IMR-90 (cell line): Measurements from ENCODE around the gene COL4A2. TPM values are rescaled to one million over a fixed set of nuclear protein-coding genes. Genes with fewer than 3 reads are reported as not detected.

Source experiments
- ATAC-seq: fragments of 200-7000 bp; cut with Tn5 transposase; 2 replicates; pipeline ENCODE4 v1.9.1; 2020; ENCODE audit warnings: low read depth, mild to moderate bottlenecking, moderate library complexity
- BruUV-seq: library from RNA; stranded (reverse); fragments of 400-500 nt; replicated peaks from 2 replicates; lab custom pipeline; 2021; lab: Mats Ljungman, UMichigan
- CTCF ChIA-PET: fragments of 300-600 bp; formaldehyde crosslinking; extraction: SDS; loops from one replicate; lab custom pipeline; 2021; ENCODE audit warnings: antibody characterized with exemption; lab: Yijun Ruan, JAX
- POLR2A ChIA-PET: fragments of 300-600 bp; sonication (Branson Sonifier 250); formaldehyde crosslinking; loops from one replicate; lab custom pipeline; 2022; ENCODE audit warnings: antibody characterized with exemption; ENCODE audit not compliant: unreplicated experiment; lab: Charles Lee
- DNase-seq: peaks from one replicate; pipeline ENCODE4 v3.0.0; 2013
- H2AFZ ChIP-seq: replicated peaks from 2 replicates; pipeline ENCODE3; 2013; ENCODE audit warnings: low read length, mild to moderate bottlenecking; ENCODE audit not compliant: poor library complexity
- H2AK5ac ChIP-seq: 2 replicates; pipeline ENCODE4 v1.6.1; 2013; ENCODE audit warnings: low read depth, low read length, inconsistent platforms
- H2AK9ac ChIP-seq: replicated peaks from 2 replicates; pipeline ENCODE3; 2013; ENCODE audit warnings: mild to moderate bottlenecking, low read depth, low read length, moderate library complexity; ENCODE audit not compliant: poor library complexity
- H2BK120ac ChIP-seq: 2 replicates; pipeline ENCODE4 v1.6.1; 2013; ENCODE audit warnings: low read depth, low read length, inconsistent platforms
- H2BK15ac ChIP-seq: 3 replicates; pipeline ENCODE4 v1.6.1; 2013; ENCODE audit warnings: low read depth, low read length, inconsistent platforms
- H2BK20ac ChIP-seq: 2 replicates; pipeline ENCODE4 v1.6.1; 2013; ENCODE audit warnings: low read depth, mild to moderate bottlenecking, inconsistent platforms, low read length, moderate library complexity
- H2BK5ac ChIP-seq: 2 replicates; pipeline ENCODE4 v1.6.1; 2013; ENCODE audit warnings: mild to moderate bottlenecking, low read depth, low read length, inconsistent platforms; ENCODE audit not compliant: poor library complexity, severe bottlenecking
- H3K14ac ChIP-seq: replicated peaks from 2 replicates; pipeline ENCODE4 v1.6.1; 2013; ENCODE audit warnings: low read depth, low read length, inconsistent platforms
- H3K18ac ChIP-seq: 2 replicates; pipeline ENCODE4 v1.6.1; 2013; ENCODE audit warnings: low read depth, low read length, control low read depth
- H3K23ac ChIP-seq: 2 replicates; pipeline ENCODE4 v1.6.1; 2013; ENCODE audit warnings: low read depth, low read length, inconsistent platforms
- H3K27ac ChIP-seq: 2 replicates; pipeline ENCODE4 v1.5.1; 2013; ENCODE audit warnings: mild to moderate bottlenecking, control low read depth, low read length; ENCODE audit not compliant: insufficient read depth
- H3K27me3 ChIP-seq: 2 replicates; pipeline ENCODE4 v1.6.1; 2013; ENCODE audit warnings: low read length; ENCODE audit not compliant: control insufficient read depth, insufficient read depth
- H3K36me3 ChIP-seq: 2 replicates; pipeline ENCODE4 v1.6.1; 2013; ENCODE audit warnings: low read length, mixed read lengths; ENCODE audit not compliant: control insufficient read depth, insufficient read depth
- H3K4ac ChIP-seq: 2 replicates; pipeline ENCODE4 v1.6.1; 2013; ENCODE audit warnings: low read depth, low read length, inconsistent platforms
- H3K4me1 ChIP-seq: 2 replicates; pipeline ENCODE4 v1.6.1; 2013; ENCODE audit warnings: low read length, mixed read lengths; ENCODE audit not compliant: control insufficient read depth, insufficient read depth
- H3K4me2 ChIP-seq: 2 replicates; pipeline ENCODE4 v1.6.1; 2013; ENCODE audit warnings: low read depth, mild to moderate bottlenecking, control low read depth, low read length, moderate library complexity
- H3K4me3 ChIP-seq: 2 replicates; pipeline ENCODE4 v1.5.1; 2013; ENCODE audit warnings: low read depth, mild to moderate bottlenecking, control low read depth, low read length, moderate library complexity; ENCODE audit not compliant: insufficient read depth
- H3K56ac ChIP-seq: 2 replicates; pipeline ENCODE4 v1.6.1; 2013; ENCODE audit warnings: low read length, inconsistent platforms; ENCODE audit not compliant: insufficient read depth; ENCODE audit errors: extremely low read depth
- H3K79me1 ChIP-seq, 2 experiments: 2 replicates each; pipeline ENCODE4 v1.6.1; 2013; ENCODE audit warnings: low read length in 2 of 2, inconsistent platforms in 1 of 2, low read depth in 1 of 2
- H3K9ac ChIP-seq: 2 replicates; pipeline ENCODE4 v1.6.1; 2013; ENCODE audit warnings: low read depth, low read length, control low read depth
- H3K9me1 ChIP-seq: 2 replicates; pipeline ENCODE4 v1.6.1; 2013; ENCODE audit warnings: low read length, inconsistent platforms; ENCODE audit not compliant: insufficient read depth
- H3K9me3 ChIP-seq: 2 replicates; pipeline ENCODE4 v1.6.1; 2013; ENCODE audit warnings: low read length; ENCODE audit not compliant: control insufficient read depth, insufficient read depth
- H4K20me1 ChIP-seq: 2 replicates; pipeline ENCODE4 v1.6.1; 2013; ENCODE audit warnings: low read length, inconsistent platforms; ENCODE audit not compliant: insufficient read depth
- H4K5ac ChIP-seq: 2 replicates; pipeline ENCODE4 v1.6.1; 2013; ENCODE audit warnings: mild to moderate bottlenecking, low read depth, low read length, control low read depth
- H4K8ac ChIP-seq, 2 experiments: 2 replicates each; pipeline ENCODE4 v1.6.1; 2013; ENCODE audit warnings: low read depth in 2 of 2, low read length in 2 of 2, control low read depth in 1 of 2, inconsistent platforms in 1 of 2
- H4K91ac ChIP-seq: 2 replicates; pipeline ENCODE4 v1.6.1; 2013; ENCODE audit warnings: low read depth, low read length, inconsistent platforms; ENCODE audit not compliant: insufficient read depth
- BHLHE40 ChIP-seq: fragments of 150-350 bp; IDR thresholded peaks from 2 replicates; pipeline ENCODE4 v1.6.1; 2016; ENCODE audit warnings: mild to moderate bottlenecking, low read depth, low read length
- CTCF ChIP-seq: conservative IDR thresholded peaks from 2 replicates; pipeline ENCODE4 v1.5.1; 2012; ENCODE audit warnings: mild to moderate bottlenecking, low read depth, low read length, improper control_type of control experiment
- MAZ ChIP-seq: IDR thresholded peaks from 2 replicates; pipeline ENCODE4 v1.6.1; 2012; ENCODE audit warnings: low read depth, mild to moderate bottlenecking, low read length, improper control_type of control experiment, moderate library complexity, borderline replicate concordance
- RAD21 ChIP-seq: IDR thresholded peaks from 2 replicates; pipeline ENCODE4 v1.6.1; 2012; ENCODE audit warnings: low read length, improper control_type of control experiment
- RFX5 ChIP-seq: IDR thresholded peaks from 2 replicates; pipeline ENCODE4 v1.8.0; 2012; ENCODE audit warnings: low read depth, mild to moderate bottlenecking, low read length, moderate library complexity
- SMC3 ChIP-seq: fragments of 150-350 bp; IDR thresholded peaks from 2 replicates; pipeline ENCODE4 v1.6.1; 2016; ENCODE audit warnings: low read depth, mild to moderate bottlenecking, antibody characterized with exemption, low read length, moderate library complexity
- WGBS, 2 experiments: methylation state at CpG; one replicate each; pipeline versions ENCODE4 v1.1.5 to v1.1.7; 2013; ENCODE audit warnings: missing lambda C conversion rate in 2 of 2; ENCODE audit not compliant: insufficient read length in 1 of 2; ENCODE audit errors: extremely low coverage in 2 of 2; 5-methylcytosine and 5-hydroxymethylcytosine counted together
- dilution Hi-C: fragments of 300-500 bp; cut with HindIII; formaldehyde crosslinking; loops from one replicate; pipeline ENCODE4 v1.14.3; 2018; ENCODE audit warnings: low sequenced_read_pairs; ENCODE audit not compliant: unreplicated experiment
- in situ Hi-C: fragments of 300-500 bp; cut with MboI; formaldehyde crosslinking; loops from 3 replicates; pipeline ENCODE4 v1.14.3; 2019; ENCODE audit warnings: low sequenced_read_pairs, inconsistent platforms, mixed read lengths
- intact Hi-C: fragments of 100-400 bp; cut with micrococcal nuclease; formaldehyde crosslinking; loops from 2 replicates; pipeline ENCODE4 v1.10.0; 2022
- polyA plus RNA-seq, 3 experiments: library from polyadenylated mRNA; depleted of rRNA; stranded (reverse); fragments of >200 nt; gene quantifications; 2 replicates each; pipeline ENCODE4 v1.2.3, GENCODE V29; 2012; ENCODE audit warnings: low replicate concordance in 1 of 3
- total RNA-seq: library from RNA; depleted of rRNA; stranded (reverse); fragments of >200 nt; gene quantifications from 2 replicates; pipeline ENCODE4 v1.2.3, GENCODE V29; 2012
- TF ChIP-seq, protein P1 (sequence below): fragments of 150-350 bp; IDR thresholded peaks from 2 replicates; pipeline ENCODE4 v1.6.1; 2016; ENCODE audit warnings: low read depth, mild to moderate bottlenecking, low read length, moderate library complexity, borderline replicate concordance
- TF ChIP-seq, protein P2 (sequence below): fragments of 150-350 bp; IDR thresholded peaks from 2 replicates; pipeline ENCODE4 v1.6.1; 2017; ENCODE audit warnings: mild to moderate bottlenecking, antibody characterized with exemption, low read length, low read depth

COL4A2 gene
- total and polyA plus RNA-seq, 2 of the 4 experiments (the other 2 are of a cell fraction) = 90.7 to 457 TPM

DNA sequence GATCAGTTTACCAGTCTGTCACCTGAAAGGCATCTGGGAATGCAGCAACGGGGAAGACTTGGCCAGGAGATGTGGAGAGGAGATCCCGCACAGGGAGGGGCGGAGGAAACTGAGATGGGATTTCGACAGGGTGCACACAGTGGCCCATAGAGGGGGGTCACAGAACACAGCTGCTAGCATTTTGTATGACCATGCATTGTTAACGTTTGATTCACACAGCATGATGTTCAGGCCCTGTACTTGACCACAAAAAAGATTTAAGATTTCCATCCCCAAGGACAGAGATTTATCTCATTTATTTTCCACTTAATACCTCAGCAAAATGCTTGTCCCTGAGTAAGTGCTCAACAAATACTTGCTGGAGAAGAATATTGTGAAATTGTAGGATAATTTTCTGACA is 191.2 kb downstream of the COL4A2 start:
- no peak overlapping the region for H3K4me2 ChIP-seq
- in situ Hi-C loops (no loop called here), intact Hi-C loops (no loop called here), dilution Hi-C loops (no loop called here)
- peaks cover under 1% of the 10 kb centered on the region; the same call in 1 of the 2 replicates for H3K4me1 ChIP-seq
- ChIA-PET CTCF (no interaction called here), POLR2A (no interaction called here)
- H3K23ac ChIP-seq = no peak overlapping the region
- H3K27ac ChIP-seq = no peak overlapping the region
- no peak overlapping the region for H3K4ac ChIP-seq
- no peaks in the 10 kb centered on the region for H3K9me3 ChIP-seq
- TF ChIP-seq MAZ (no peak), RFX5 (no peak), SMC3 (no peak), BHLHE40 (no peak), CTCF (no peak), RAD21 (no peak)
- TF ChIP-seq, protein P1, sequence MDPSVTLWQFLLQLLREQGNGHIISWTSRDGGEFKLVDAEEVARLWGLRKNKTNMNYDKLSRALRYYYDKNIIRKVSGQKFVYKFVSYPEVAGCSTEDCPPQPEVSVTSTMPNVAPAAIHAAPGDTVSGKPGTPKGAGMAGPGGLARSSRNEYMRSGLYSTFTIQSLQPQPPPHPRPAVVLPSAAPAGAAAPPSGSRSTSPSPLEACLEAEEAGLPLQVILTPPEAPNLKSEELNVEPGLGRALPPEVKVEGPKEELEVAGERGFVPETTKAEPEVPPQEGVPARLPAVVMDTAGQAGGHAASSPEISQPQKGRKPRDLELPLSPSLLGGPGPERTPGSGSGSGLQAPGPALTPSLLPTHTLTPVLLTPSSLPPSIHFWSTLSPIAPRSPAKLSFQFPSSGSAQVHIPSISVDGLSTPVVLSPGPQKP = no peak
- TF ChIP-seq, protein P2, sequence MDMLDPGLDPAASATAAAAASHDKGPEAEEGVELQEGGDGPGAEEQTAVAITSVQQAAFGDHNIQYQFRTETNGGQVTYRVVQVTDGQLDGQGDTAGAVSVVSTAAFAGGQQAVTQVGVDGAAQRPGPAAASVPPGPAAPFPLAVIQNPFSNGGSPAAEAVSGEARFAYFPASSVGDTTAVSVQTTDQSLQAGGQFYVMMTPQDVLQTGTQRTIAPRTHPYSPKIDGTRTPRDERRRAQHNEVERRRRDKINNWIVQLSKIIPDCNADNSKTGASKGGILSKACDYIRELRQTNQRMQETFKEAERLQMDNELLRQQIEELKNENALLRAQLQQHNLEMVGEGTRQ = no peak
- H4K5ac ChIP-seq = no peak overlapping the region
- peaks cover 34% of the 10 kb centered on the region for H3K9me1 ChIP-seq
- no peak for ATAC-seq
- H2AK5ac ChIP-seq = no peak overlapping the region
- H2AFZ ChIP-seq = no peak overlapping the region
- H3K56ac ChIP-seq = no peak overlapping the region
- no peak overlapping the region for H3K9ac ChIP-seq
- H3K18ac ChIP-seq = no peak overlapping the region
- no peak overlapping the region for H3K14ac ChIP-seq
- peaks cover 17 to 54% of the 10 kb centered on the region in 2 experiments for H3K79me1 ChIP-seq
- no peaks in the 10 kb centered on the region for H3K27me3 ChIP-seq
- no peak overlapping the region for H4K91ac ChIP-seq
- H4K20me1 ChIP-seq = peaks cover 14% of the 10 kb centered on the region; the same call in 1 of the 2 replicates
- no peak overlapping the region for H4K8ac ChIP-seq
- H2BK120ac ChIP-seq = no peak overlapping the region
- H3K4me3 ChIP-seq = no peak overlapping the region
- no TSS peak for BruUV-seq
- 60% methylated on average over 2 of the region's 5 CpGs; no CpG with 5 or more reads in 1 of the 2 experiments for WGBS, 2 experiments
- H2AK9ac ChIP-seq = no peak overlapping the region
- peaks cover 89% of the 10 kb centered on the region for H3K36me3 ChIP-seq
- no peak overlapping the region for H2BK5ac ChIP-seq
- H2BK20ac ChIP-seq = no peak overlapping the region
- peak; percentile 8 for DNase-seq
- no peak overlapping the region for H2BK15ac ChIP-seq
